ENCODE data around the gene NAA10.

The NAA10 gene

DNA sequence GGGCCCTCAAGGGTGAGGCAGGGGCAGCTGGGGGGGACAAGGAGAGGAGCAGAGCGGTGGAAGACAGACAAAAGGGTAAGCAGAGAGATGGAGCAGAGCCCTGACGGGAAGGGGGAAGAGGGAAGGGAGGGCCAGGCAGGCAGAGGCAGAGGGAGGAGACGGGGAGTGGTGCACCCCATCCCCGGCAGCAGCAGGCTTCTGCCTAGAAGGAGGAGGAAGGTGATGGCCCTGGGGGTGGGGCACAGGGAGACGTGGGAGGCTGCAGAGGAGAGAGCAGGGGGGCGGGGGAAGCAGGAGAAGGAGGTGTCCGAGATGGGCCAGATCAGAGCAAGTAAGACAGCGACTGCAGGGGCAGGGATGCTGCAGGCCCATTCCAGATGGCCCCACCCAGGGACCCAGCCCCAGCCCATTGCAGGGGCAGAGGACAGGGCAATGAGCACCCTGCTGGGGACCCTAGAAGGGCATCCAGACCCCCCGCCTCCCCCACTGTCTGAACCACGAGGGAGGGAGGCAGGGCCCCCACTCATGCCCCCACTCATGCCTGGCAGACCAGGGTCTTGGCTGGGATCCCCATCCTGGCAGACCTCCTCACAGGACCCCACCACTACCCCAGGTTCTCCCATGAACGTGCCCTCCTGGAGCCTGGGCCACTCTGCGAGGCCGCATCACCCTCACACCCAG, 51.5 kb downstream of the NAA10 start:
- no peak for DNase-seq (ENCODE audit: low read depth)

DNA sequence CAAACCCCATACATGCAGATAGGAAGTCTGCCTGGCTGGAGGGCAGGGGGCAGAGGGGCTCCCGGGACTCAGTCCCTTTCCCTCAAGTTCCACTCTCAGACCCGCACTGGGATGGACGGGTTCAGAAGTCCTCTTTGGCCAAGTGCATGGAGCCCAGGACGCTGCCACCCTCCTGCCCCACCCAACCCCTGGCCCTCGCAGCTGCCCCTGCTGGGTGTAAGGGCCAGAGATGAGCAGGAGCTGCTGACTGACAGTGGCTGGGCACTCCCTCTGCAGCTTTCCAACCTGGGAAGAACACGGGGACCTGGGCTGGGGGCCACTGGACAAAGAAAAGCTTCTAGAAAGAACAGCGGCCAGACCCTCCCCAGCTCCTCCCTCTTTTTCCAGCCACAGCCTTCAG, 52.3 kb downstream of the NAA10 start:
- DNase-seq (ENCODE audit: low read depth), result no peak

DNA sequence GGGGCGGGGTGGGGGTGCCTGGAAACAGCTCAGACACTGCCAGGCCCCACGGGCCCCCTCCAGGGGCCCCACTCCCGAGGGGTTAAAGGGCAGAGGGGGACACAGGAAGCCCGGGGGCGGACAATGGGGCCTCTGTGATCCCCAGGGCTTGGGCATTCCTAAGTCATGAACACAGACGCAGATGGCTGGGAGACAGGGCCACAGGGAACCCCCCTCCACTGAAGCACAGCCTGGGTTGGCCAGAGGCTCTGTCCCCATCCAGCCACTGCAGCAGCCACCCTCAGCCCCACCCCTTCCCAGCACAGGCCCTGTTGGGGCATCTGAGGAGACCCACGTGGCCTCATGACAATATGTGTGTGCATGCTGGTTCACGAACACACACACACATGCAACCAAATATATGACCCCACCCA, 52.7 kb downstream of the NAA10 start:
- DNase-seq (ENCODE audit: low read depth), result no peak

DNA sequence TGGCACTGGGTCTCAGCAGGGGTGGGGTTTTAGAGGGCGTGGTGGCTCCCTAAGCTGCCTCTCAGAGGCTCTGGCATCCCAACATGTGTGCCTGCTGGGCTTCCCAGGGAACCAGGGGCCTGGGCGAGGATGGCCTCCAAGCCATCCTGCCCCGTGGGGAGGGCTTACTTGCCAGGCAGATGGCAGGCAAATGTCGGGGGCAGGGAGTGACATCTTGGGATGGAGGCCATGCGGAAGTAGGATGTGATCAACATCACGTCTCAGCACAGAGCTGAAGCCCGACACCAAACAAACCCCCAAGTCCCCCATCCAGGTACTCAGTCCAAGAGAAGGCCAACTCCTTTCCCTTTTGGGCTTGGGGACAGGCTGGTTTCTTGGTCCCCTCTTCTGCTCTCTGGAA, 53.6 kb downstream of the NAA10 start:
- no peak for DNase-seq (ENCODE audit: low read depth)

DNA sequence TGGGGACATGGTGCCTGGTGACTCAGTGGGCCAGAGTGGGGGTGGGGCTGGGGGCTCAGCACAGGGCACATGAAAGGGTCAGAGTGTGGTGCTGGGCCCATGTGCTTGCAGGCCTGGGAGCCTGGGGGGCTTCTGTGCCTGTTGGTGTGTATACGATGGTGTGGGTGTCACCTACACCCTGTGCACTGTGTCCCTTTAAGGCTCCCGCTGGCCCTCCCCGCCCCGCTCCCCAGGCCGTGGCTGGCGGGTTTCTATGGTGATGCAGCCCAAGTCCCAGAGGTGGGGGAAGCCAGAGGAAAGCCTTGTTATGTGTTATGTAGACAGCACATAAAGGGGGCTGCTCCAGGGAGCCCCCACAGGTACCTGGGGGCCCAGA, 54.4 kb downstream of the NAA10 start:
- DNase-seq (ENCODE audit: low read depth), result no peak

DNA sequence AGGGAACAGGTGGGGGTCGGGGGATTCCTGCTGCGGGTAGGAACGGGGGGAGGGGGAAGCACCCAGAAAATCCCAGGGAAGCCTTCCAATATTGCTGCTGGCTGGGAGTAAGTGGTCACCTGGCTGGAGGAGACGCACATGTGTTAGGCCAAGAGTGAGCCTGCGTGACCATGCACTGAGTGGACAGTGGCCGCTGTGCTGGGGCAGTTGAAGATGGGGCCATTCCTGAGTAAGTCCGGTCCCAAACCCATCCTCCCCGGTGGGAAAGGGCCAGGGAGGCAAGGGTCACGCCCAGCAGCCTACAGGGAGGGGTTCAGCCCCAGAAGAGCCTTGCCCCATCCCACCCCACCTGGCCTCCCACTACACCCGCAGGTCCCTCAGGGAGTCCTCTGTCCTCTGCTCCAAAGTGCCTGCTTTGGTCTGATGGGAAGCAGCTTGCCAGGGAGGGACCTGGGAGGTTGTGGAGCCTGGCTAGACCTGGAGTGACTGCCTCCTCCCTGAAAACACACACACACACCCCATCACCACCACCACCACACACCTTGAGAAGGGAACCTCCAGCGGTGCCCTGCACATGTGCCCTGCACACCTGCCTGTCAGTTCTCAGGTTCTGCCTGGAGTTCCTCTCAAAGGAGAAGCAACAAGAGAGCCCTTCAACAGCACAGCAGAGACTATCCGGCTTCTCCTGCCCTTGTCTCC, 54.9 kb downstream of the NAA10 start:
- DNase-seq (ENCODE audit: low read depth), result no peak
